HG02938 (cell line): ENCODE results near the gene SIN3B.
"Not testable (repeated sequence)": the region's sequence is repeated elsewhere in the genome, so short reads cannot be mapped to it uniquely, and the experiment has no call there.

ENCODE experiments used
- ATAC-seq: cut with Tn5 transposase; IDR thresholded peaks from one replicate; pipeline ENCODE4 v1.9.1; 2021; ENCODE audit warnings: mild to moderate bottlenecking, moderate library complexity; ENCODE audit not compliant: unreplicated experiment

SIN3B gene, protein sequence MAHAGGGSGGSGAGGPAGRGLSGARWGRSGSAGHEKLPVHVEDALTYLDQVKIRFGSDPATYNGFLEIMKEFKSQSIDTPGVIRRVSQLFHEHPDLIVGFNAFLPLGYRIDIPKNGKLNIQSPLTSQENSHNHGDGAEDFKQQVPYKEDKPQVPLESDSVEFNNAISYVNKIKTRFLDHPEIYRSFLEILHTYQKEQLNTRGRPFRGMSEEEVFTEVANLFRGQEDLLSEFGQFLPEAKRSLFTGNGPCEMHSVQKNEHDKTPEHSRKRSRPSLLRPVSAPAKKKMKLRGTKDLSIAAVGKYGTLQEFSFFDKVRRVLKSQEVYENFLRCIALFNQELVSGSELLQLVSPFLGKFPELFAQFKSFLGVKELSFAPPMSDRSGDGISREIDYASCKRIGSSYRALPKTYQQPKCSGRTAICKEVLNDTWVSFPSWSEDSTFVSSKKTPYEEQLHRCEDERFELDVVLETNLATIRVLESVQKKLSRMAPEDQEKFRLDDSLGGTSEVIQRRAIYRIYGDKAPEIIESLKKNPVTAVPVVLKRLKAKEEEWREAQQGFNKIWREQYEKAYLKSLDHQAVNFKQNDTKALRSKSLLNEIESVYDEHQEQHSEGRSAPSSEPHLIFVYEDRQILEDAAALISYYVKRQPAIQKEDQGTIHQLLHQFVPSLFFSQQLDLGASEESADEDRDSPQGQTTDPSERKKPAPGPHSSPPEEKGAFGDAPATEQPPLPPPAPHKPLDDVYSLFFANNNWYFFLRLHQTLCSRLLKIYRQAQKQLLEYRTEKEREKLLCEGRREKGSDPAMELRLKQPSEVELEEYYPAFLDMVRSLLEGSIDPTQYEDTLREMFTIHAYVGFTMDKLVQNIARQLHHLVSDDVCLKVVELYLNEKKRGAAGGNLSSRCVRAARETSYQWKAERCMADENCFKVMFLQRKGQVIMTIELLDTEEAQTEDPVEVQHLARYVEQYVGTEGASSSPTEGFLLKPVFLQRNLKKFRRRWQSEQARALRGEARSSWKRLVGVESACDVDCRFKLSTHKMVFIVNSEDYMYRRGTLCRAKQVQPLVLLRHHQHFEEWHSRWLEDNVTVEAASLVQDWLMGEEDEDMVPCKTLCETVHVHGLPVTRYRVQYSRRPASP

DNA sequence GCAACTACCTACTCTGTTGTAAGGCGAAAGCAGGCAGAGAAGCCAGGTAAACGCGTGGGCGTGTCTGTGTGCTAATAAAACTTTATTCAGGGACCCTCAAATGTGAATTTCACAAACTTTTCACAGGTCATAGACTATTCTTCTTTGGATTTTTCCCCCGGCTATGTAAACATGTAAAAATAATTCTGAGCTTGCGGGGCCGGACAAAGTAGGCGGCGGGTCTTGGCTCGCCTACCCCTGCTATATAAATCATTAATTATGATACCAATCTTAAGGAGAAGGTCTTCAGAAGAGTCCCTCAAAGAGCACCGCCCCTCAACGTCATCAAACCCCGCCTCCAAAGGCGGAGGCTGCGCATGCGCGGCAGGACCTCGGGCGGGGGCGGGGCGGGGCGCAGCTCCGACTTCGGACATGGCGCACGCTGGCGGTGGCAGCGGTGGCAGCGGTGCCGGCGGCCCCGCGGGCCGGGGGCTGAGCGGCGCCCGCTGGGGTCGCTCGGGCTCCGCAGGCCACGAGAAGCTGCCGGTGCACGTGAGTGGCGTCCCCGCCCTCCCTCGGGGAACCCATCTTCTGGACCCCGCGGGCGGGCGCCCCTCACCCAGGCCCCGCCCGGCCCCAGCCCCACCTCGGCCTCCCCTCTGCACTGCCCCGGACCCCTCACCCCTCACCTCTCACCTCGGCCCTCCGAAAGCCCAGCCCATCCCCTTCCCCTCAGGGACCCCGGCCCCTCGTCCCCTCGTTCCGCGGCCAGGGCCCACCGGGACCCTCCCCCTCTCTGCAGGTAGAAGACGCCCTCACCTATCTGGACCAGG, at the start of gene SIN3B:
Gene SIN3B, plus strand, starts transcription at position 389 of the 812 bp plus-strand sequence. Its CDS starts 23 bp downstream, at position 412.
- no peak for ATAC-seq

DNA sequence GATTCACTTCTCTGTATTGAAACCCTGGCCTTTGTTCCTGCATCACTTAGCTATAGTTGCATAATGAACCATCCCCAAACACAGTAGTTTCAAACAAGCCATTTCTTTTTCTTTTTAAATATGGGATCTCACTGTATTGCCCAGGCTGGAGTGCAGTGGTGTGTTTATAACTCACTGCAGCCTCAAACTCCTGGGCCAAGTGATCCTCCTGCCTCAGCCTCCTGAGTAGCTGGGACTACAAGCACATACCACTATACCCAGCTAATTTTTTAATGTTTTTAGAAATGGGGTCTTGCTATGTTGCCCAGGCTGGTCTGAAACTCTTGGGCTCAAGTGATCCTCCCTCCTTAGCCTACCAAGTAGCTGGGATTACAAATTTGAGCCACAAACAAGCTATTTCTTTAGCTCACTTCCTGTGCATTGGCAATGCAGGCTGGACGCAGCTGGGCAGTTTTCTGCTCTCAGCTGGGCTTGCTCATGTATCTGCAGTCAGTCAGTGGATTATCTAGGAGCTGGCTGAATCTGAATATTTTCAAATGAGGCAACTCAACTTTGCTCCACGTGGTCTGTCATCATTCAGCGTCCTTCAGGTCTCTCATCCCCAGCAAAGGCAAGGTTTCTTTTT, 49.5 kb upstream of the SIN3B start:
- ATAC-seq: no peak

DNA sequence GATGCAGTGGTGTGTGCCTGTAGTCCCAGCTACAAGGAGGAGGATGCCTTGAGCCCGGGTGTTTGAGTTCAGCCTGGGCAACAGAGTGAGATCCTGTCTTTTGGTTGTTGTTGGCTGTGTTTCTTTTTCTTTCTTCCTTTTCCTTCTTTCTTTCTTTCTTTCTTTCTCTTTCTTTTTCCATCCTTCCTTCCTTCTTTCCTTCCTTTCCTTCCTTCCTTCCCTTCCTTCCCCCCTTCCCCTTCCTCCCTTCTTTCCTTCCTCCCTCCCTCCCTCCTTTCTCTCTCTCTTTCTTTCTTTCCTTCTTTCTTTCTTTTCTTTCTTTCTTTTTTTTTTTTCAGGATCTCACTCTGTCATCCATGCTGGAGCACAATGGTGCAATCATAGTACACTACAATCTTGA, 46.5 kb upstream of the SIN3B start:
- no peak for ATAC-seq

DNA sequence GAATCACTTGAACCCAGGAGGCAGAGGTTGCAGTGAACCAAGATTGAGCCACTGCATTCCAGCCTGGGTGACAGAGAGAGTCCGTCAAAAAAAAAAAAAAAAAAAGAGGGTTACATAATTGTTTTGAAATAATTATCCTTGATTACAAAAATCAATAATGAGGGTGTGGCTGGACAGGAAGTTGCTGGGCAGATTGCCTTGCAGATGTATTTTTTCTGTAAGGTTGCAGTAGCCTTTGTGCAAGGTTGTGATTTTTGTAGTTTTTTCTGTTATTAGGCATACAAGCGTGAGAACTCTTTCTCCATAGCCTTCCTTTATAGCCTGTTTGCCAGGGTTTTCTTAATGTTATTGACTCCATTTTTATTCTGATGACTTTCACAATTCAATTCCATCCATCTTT, 40.7 kb upstream of the SIN3B start:
- no peak for ATAC-seq

DNA sequence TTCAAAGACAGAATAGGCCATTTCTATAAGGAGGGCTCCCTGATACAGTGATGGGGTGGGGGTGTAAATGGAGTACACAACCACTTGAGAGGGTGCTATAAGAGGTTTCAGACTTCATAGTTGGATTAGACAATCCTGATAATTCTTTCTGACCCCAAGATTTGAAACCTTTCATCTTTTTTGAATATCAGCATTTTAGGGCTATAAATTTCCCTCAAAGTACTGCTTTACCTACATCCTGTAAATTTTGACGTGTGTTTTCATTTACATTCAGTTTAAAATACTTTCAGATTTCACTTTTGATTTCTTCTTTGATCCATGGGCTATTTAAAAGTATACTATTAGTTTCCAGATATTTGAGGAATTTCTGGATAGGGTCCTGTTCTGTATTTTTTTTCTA, 40.0 kb upstream of the SIN3B start:
- no peak for ATAC-seq

DNA sequence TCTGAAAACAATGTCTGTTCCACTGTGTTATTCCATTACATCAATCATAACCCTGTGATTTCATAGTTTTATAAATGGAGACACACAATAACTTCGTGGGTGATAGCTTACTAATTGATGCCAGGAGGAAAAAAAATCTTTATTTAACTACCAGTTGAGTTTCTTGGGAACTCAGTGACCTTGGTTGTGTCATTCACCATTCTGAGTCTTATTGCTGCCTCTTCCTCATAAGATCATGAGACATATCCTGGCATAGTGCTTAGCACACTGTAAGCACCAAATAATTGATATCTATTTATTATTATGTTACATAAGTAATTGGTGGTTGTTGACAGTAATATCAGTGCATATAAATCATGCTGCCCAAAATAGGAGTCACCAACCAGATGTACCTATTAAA, 39.1 kb upstream of the SIN3B start:
- ATAC-seq: no peak

DNA sequence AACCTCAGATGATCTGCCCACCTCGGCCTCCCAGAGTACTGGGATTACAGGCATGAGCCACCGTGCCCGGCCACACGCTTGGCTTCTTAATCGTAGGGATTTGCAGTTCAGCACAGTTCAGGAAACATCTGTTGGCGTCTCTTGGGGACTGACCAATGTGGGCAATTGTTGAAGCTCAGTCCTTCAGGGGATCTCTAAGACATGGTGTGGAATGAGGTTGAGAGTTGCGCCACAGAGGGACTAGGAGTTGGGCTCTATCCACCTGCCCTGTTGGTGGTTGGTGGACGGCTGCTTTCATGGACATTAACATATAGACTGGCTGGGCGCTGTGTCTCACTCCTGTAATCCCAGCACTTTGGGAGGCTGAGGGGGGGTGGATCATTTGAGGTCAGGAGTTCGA, 37.3 kb upstream of the SIN3B start:
- no peak for ATAC-seq

DNA sequence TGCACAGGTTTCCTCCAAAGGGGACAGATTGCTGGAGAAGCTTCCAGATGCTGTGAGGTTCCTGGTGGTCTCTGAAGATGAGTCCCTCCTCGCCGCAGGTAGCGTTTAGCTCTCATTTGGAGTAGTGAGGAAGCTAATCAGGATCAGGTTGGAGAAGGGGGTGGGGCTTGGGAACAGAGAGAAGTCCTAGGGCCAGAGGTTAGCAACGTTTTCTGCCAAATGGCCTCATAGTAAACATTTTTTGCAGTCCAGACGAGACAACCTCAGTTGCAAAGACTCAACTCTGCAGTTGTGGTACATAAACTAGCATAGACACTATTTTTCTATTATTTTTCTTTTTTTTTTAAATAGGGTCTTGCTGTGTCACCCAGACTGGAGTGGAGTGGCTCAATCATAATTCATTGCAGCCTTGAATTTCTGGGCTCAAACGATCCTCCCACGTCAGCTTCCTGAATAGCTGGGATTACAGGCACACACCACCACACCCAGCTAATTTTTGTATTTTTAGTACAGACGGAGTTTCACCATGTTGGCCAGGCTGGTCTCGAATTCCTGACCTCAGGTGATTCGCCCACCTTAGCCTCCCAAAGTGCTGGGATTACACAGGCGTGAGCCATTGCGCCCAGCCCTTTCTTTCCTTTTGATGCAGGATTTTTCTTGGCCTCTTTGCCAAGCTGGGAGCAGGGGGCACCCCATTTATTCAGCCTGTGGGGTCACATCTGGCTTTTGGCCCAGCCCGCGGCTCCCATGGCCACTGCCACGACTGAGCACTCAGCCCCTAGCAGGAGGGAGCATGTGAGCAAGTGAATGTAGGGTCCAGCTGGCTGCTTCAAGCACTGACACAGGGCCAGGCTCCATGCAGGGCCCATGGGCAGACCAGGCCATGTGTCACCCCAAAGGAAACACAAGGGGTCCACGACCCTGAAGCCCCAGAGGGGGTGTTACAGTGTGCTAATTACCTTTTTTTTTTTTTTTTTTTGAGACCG, 34.4 kb upstream of the SIN3B start:
- ATAC-seq: no peak

DNA sequence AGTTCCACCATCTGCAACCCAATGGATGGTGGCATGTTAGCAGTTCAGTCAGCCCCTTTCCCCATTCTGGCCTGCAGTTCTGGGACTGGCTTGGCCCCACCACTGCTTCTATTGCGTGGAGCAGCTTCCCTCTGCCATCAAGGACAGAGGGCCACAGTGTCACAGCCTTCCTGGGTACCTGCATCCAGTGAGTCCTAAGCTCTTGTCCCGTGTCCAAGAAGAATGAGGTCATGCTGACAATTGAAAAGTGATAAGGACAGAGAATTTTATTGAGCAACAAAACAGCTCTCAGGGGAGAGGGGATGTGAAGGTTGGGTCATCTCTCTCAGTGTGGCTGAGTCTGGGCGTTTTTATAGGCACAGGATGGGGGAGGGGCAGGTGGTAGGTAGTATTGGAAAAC, 33.5 kb upstream of the SIN3B start:
- no peak for ATAC-seq

DNA sequence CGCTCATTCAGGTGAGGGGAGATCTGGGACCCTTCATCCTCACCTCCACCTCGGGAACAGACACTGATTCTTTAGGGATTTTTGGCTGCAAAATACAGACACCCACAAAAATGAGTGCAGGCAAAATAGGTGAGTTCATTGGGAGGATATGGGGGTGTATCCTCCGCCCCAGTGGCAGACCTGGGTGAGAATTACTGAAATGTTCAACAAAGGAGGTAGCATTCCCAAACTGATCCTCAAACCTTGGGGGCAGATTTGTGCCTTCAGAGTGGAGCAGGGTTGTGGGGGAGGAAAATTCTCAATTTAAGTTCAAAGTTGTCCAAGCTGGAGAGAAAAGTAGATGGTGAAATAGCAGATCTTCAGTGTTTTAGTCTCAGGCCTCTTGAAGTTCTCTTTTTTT, 31.3 kb upstream of the SIN3B start:
- ATAC-seq: no peak

DNA sequence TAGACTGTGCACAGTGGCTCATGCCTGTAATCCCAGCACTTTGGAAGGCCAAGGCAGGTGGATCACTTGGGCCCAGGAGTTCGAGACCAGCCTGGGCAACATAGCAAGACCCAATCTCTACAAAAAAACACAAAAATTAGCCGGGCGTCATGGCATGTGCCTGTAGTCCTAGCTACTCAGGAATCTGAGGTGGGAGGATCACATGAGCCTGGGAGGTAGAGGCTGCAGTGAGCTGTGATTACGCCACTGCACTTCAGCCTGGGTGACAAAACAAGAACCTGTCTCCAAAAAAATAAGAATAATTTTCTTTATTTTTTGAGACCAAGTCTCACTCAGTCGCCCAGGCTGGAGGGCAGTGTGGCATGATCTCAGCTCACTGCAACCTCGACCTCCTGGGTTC, 30.9 kb upstream of the SIN3B start:
- ATAC-seq: not testable (repeated sequence)

DNA sequence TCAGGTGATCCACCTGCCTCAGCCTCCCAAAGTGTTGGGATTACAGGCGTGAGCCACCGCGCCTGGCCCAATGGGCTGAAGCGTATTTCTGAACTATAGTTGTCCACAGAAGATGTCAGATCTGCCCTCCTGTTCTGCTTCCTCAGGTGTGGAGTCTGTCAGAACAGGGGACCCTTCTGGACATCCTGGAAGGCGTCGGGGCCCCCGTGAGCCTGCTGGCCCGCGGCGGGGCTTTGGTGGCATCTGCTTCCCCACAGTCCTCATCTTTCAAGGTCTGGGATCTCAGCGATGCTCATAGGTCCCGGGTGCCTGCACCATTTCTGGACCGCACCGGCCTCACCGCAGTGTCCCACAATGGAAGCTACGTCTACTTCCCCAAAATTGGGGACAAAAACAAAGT, 29.5 kb upstream of the SIN3B start:
- ATAC-seq: no peak

DNA sequence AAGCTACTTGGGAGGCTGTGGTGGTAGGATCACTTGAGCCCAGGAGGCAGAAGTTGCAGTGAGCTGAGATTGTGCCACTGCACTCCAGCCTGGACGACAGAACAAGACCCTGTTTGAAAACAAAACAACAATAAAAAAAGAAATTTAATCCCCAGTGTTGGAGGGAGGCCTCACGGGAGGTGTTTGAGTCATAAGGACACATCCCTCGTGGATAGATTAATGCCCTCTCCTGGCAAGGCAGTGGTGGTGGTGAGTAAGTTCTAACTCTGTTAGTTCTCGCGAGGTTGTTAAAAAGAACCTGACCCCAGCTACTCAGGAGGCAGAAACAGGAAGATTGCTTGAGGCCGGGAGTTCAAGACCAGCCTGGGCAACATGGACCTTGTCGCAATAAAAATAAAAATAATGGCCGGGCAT, 27.6 kb upstream of the SIN3B start:
- no peak for ATAC-seq

DNA sequence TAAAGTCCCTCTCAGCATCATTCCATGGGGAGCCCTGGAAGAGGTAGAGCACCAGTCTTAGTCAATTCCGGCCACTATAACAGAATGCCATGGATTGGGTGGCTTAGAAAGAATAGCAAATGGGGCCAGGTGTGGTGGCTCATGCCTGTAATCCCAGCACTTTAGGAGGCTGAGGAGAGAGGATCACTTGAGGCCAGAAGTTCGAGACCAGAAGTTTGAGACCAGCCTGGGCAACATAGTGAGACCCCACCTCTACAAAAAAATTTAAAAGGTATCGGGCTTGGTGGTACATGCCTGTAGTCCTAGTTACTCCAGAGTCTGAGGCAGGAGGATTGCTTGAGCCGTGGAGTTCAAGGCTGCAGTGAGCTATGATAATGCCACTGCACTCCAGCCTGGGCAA, 25.0 kb upstream of the SIN3B start:
- ATAC-seq: no peak

DNA sequence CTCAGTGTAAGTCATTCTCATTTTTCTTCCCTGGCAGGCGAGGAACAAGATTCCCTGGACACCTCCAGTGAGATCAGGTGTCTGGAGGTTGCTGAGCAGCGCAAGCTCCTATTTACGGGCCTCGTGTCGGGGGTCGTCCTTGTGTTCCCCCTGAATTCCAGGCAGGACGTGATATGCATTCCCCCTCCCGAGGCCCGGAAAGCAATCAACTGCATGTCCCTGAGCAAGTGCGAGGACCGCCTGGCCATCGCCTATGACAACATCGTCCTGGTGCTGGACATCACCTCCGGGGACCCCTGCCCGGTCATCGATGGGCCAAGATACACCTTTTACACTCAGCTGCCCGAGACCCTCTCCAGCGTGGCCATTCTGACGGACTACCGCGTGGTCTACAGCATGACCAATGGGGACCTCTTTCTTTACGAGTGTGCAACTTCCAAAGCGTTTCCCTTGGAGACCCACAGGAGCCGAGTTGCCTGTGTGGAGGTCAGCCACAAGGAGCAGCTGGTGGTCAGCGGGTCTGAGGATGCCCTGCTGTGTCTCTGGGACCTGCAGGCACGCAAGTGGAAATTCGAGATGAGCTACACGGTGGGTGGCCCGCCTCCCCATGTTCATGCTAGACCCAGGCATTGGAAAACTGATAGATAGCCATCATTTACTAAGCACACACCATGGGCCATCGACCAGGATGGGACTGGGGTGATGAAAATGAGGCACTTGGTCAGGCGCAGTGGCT, 21.5 kb upstream of the SIN3B start:
- no peak for ATAC-seq

DNA sequence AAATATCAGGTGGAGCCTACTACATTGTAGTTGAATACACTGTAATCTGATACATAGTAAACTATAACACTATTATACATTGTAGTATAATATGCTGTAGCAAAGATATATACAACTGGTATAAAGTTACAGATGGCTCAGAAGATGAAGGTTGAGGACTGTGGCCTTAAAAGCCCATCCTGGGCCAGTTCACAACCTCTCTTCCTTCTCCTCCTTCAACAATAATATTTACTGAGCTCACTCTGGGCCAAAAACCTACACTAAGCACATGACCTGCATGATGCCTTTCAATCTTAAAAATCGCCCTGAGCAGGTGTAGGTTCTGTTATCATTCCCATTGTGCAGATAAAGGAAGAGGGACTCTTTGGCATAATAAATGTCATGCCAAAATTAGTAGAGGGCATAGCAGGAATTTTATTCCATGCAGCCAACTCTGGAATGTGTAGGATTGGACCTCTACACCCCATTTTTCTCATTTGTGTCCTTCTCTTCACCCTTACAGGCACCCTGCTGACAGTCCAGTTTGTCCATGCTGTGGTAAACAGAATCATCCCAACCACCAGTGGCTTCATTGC, 14.6 kb upstream of the SIN3B start:
- no peak for ATAC-seq

DNA sequence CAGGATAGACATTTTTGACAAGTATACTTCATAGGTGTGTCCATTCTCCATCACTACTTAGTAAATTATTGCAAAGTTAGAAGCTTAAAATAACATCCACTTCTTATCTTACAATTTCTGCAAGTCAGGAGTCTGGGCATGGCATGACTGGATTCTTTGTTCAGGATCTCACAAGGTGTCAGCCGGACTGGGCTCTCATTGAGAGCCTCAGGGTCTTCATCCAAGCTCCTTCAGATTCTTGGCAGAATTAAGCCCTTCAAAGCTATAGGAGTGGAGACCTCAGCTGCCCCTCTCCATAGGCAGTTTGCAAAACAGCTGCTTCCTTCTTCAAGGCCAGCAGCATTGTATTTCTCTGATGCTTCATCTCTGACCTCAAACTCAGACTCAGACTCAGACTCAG, 9.1 kb upstream of the SIN3B start:
- ATAC-seq: no peak

DNA sequence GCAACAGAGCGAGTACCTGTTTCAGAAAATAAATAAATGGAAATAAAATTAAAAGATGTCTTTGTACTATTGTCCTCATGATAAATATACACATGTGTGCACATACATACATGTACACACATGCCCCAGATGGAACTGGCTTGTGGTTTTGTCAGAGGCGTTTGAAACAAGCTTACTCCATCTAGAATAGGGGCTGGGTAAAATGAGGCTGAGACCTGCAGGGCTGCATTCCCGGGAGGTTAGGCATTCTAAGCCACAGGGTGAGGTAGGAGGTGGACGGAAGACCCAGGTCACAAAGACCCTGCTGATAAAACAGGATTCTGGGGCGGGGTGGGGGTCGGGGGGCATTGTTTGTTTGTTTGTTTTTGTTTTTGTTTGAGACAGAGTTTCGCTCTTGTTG, 8.1 kb upstream of the SIN3B start:
- ATAC-seq: no peak
